GM19438 (cell line): ENCODE results near the gene TLN1.

Experiments
- ATAC-seq: cut with Tn5 transposase; IDR thresholded peaks from one replicate; pipeline ENCODE4 v1.9.1; 2021; ENCODE audit warnings: low read depth; ENCODE audit not compliant: unreplicated experiment

TLN1 gene

DNA sequence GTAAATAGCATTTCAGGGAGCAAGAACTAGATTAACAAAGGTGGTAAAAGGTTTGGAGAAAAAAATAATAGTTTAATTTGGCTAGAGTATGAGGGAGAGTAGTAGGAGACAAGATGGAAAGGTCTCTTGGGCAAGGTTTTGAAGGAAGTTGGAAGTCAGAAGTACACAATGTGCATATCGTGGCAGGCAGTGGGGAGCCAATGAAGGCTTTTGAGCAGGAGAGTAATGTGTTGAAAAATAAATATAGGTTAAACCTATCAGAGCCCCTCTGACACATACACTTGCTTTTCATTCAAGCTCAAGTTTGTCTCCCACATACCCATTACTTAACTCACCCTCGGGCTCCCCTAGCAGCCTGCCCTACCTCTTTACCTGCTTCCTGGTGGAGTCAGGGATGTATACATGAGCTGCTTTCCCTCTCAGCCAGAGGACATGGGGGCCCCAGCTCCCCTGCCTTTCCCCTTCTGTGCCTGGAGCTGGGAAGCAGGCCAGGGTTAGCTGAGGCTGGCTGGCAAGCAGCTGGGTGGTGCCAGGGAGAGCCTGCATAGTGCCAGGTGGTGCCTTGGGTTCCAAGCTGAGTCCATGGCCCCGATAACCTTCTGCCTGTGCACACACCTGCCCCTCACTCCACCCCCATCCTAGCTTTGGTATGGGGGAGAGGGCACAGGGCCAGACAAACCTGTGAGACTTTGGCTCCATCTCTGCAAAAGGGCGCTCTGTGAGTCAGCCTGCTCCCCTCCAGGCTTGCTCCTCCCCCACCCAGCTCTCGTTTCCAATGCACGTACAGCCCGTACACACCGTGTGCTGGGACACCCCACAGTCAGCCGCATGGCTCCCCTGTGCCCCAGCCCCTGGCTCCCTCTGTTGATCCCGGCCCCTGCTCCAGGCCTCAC lies 58.6 kb downstream of the TLN1 start, which contains the start of gene CA9:
Gene CA9, plus strand, starts transcription at position 797 of the 893 bp plus-strand sequence. Its CDS starts 32 bp downstream, at position 829.
- no peak for ATAC-seq

DNA sequence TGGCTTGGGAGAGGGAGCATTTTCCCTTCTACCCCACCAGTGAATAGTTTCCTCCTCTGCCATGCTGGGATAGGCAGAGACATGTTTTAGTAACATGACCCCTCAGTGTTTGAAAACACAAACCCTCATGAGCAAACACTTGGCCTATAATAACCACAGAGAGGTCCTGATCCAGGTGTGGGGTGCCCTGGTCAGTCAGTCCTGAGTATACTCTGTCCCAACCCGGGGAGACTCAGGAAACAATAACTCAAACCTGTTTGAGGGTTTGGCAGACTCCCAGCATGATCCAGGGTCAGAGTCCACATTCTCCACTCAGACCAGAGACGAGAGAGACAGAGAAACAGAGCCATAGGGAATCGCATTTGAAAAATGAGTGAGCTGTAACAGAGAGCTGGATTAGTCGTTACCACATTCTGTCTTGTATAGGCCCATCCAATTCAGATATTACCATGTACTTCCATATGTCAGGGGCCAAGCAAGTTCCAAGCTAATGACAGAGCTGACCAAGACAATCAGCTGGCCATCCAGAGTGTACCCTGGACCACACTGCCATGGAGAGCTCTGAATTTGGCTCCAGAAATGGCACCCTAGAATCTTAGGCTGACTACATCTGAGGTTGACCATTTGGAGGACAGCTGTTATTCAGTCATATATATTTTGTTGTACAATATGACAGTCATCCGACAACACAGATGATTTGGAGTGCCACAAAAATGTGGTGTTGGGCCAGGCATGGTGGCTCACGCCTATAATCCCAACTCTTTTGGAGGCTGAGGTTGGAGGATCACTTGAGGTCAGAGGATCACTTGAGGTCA lies 62.5 kb downstream of the TLN1 start:
- no peak for ATAC-seq

DNA sequence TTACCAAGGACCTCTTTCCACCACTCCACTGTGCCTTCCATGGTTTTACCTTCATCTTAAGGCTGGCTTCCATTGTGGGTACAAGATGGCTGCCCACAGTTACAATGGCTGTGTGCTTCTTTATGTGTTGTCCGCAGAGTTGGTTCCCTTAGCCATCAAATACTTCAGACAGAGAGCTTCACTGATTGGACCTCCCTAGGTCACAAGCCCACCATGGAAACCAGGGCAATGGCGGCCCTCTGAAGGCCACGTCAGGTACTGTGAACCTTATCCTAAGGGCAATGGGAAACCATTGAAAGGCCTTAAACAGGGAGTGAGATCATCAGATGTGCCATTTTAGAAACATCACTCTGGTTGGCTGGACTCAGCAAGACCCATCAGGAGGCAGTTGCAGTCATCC lies 64.1 kb downstream of the TLN1 start:
- ATAC-seq, result no peak

DNA sequence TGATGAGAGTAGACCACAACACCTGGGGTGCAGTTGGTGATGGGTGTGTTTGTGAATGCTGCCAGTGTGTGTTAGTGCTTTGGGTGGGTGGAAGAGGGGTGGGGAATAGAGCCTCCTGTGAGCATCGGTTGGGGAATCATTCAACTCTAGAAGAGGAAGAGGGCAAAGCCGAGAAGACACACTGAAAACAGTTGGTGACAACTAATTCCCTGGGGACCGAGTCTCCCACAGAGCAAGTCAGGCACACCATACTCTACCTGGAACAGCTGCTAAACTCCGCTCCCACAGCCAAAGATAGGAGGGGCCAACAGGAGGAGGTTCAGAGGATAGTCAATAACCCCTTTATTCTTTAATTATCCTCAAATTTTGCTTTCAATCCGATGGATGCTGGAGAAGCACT lies 65.4 kb downstream of the TLN1 start:
- no peak for ATAC-seq

DNA sequence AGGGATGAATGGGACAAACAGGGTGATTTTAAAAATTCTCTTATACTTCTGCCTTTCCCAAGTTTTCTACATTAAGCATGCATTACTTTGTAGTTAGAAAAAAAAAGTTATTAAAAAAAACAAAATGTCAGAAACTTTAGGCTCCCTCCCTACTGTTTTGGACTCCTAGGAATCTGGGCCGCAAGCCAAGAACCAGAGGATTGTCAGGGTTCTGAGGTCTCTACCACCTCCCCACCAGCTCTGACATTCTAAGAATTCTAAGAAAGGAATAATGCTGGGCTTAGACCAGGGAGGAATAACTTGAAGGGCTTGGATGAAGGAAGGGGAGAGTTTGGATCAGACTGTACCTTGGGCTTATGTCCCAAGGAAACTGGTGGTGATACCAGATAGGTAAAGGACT lies 66.0 kb downstream of the TLN1 start:
- ATAC-seq, result no peak

DNA sequence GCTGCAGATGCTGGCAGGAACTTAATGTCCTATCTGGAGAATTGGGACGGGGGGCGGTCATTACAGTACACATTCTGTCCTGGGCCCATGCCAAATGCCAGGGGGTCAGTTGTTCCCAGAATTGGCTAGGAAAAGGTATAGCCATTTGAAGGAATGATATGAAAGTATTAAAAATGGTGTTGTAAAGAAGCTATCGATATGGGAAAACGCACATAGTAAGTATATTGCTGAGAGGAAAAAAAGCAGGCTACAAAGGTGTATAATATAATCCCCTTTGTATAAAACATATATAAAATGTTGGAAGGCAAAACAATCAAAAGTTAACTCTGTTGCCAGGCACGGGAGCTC lies 66.5 kb downstream of the TLN1 start:
- ATAC-seq, result no peak

DNA sequence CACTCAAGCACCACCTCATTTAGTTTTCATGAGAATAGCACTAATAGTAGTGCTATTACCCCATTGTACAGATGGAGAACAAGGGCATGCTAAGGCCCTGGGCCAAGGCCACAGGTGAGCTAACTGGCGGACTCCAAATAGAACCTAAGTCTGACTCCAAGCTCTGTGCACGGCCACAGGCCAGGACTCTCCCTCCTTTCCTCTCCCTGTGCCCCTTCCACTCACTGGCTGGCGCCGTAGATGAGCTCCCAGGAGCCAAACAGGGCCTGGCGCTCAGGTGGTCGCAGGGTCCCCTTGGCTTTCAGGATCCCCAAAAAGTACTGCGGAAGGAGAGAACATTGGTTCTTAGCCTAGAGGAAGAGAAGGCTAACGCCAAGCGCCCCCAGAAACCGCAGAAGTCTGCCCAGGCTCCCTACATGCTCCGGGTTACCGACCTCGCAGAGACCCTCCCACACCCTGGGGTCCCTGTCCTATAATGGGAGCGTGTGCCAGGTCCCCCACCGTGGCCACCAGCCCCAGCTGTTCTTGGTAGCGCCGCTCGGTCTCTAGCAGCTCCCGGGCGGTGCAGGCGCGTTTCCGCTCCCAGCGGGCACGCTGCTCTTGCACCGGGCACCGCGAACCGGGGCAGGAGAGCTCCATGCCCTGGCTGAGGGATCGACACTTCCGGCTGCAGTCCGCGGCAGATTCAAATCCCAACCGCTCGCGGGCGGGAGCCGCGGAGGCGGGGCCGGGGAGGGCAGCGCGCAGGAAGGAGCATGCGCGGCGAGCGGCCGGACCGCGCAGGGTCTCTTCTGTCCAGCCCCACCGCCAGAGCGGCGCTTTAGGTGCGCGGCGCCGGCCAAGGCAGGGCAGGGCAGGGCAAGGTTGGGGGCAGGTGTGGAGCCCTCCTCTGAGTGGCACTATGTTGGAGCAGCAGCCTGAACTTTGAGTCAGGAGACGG lies 67.2 kb downstream of the TLN1 start, which contains the start of gene ARHGEF39:
Gene ARHGEF39, minus strand, starts transcription at position 665 of the 940 bp plus-strand sequence. Its CDS starts 26 bp downstream, at position 639.
- ATAC-seq, result peak; percentile 74

DNA sequence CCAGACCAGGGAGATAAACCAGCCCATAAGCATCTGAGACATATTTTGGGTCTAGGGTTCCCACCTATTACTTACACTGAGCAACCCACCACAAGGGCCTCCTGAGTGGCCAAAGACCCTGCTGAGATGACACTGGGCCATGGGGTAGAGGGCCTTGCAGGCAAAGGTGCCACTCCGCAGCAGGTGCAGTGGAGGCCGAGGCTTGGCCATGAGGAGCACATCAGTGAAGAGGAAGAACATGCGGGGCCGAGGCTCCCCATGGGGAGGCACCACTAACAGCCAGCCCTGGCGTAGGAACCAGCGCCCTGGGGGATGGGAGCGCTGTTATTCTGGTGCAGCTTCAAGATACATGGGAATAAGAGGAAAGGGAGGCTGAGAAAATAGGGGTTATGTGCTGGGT lies 69.6 kb downstream of the TLN1 start:
- ATAC-seq, result no peak

DNA sequence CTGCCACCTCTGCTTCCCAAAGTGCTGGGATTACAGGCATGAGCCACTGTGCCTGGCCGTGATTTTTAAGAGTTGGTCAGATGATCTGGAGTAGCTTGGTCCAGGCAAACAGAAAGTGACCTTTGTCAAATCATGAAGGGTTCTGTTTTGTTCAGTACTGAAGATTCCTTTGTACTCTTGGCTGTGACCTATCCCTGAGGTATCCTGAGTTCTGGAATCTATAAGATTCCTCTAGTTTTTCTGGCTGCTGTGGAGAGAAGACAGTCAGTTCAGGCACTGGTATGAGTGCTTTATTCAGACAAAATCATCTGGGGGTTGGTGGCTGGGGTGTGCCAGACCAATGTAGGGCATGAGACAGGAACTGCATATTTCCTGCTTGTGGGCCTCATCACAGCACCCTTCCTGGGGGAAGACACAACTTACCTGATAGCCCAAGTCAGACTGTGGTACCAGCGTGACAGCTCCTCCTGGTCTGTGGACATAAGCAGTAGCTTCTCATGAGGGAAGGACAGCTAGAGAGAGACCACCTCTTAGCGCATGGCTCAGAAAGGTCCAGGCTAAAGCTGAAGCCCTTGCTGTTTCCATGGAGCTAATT lies 70.1 kb downstream of the TLN1 start:
- ATAC-seq, result no peak

DNA sequence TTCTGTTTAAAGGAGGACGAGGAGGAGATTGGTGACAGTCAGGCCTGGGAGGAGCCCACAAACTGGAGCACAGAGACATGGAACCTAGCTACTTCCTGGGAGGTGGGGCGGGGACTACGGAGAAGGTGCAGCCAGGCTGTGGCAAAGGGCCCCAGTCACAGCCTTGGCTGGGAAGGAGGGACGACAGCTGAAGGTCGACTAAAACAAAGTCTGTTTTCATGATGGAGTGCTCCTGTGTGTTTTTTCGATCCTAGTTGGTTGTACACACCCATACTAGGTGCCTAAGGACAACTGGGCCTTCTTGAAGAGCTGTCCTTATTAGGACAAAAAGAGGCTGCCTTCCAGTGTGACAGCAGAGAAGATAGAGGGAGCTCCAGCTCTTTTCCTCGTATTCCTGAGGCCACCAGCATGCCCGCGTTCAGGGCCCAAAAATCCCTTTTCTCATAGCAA lies 71.0 kb downstream of the TLN1 start:
- no peak for ATAC-seq

DNA sequence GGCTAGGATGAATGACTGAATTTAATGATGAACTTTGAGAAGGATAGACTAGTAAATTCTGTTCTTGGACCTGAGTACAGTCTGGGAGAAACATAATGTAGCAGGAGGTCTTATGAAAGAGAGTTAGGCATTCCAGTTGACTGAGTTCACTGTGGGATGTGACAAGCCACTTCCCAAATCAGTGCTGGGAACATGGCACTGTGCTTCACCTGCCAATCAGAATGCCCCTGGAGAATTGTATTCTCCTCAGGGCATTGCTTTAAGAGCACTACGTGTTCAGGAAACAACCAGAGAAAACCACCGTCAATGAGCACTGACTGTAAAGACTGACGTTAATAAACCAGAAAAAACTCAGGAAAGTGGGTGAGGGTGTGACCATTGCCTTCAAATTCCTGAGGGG lies 72.7 kb downstream of the TLN1 start:
- ATAC-seq, result no peak

DNA sequence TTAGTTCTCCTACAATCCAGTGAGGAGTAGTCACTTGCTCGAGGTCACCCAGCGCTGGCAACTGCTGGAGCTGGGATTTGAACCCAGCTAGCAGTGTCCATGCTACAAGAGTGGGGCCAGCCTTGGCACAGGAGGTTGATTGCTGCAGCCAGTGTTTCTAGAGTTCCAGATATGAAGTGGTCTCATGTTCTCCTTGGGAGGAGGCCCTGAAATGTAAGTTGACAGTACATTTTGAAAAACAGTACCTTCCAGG lies 73.1 kb downstream of the TLN1 start:
- no peak for ATAC-seq

DNA sequence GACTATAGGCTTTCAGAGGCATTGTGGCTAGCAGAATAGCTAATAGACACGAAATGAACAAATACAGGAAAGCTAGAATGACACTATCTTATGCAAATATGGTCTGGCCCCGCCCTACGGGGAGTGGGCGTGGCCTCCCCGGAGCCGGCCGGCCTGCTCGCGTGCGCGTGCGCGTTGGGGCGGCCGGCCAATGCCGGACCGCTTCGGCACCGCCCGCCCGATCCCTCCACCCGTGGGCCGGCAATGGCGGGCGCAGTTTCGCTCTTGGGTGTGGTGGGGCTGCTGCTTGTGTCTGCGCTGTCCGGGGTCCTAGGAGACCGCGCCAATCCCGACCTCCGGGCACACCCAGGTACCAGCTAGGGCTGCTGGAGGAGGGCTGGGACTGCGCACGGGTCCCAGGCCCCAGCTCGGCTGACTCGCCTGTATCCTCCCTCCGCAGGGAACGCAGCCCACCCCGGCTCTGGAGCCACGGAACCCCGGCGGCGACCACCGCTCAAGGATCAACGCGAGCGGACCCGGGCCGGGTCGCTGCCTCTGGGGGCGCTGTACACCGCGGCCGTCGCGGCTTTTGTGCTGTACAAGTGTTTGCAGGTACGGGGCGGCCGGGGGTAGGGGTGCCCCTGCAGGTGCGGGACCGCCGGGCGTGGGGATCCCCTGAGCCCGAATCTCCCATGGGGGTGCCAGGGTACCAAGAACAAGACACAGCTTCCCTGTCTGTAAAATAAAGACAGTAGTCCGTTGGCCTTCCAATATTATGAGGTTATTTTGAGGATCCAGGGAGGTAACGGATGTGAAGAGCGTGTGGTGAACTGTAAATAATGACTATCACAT lies 73.6 kb downstream of the TLN1 start, which contains the start of gene CCDC107:
Gene CCDC107, plus strand, starts transcription at position 156 of the 831 bp plus-strand sequence. Its CDS starts 88 bp downstream, at position 244.
- peak; percentile 64 for ATAC-seq

DNA sequence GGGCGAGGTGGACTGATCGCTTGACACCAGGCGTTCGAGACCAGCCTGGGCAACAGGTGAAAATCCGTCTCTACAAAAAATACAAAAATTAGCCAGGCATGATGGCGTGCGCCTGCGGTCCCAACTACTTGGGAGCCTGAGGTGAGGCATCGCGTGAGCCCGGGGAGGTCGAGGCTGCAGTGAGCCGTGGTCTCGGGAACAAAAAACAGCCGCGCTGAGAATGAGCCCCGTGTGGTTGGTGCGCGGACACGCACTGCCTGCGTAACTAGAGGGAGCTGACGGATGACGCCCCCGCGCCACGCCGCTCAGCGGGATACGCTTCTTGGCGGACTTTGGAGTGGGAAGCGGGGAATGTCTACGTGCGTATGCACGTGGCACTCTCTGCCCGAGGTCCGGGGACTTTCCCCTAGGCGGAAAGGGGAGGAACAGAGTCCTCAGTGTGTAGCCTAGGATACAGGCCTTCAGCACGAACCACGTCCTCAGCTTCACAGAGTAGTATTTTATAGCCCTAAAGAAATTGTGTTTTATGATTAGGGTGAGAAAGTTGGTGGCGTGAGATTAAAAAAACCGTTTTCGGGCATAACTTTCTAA lies 74.4 kb downstream of the TLN1 start, which contains the start of gene RMRP:
Gene RMRP, minus strand, starts transcription at position 474 of the 591 bp plus-strand sequence.
- ATAC-seq, result peak; percentile 79

DNA sequence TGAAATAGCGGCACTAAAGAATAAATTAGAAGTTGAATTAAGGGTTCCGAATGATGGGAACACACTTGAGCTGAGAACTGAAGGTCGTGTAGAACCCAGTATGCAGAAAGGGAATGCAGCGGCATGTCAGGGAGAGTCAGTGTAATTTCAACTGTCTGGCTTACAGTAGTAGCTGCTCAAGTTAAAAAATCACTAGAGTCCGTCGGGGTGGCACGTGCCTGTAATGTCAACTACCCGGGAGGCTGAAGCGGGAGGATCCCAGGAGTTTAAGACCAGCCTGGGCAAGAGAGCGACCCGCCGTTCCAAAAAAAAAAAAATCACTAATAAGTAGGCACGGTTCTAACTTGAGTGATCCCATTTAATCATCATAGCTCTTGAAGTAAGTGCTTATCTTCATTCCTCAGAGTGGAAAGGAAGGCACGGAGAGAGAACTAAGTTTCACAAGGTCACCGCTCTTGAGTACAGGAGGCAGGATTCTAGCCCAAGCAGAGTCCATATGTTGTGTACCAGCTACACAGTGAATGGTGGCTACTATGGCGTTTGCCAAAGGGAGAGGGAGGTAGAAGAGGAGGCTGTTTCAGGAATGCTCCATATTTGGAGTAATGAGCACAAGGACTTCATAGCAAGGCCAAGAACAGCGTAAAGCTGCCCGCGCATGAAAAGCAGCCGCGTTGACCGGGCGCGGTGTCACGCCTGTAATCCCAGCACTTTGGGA lies 75.0 kb downstream of the TLN1 start:
- no peak for ATAC-seq

DNA sequence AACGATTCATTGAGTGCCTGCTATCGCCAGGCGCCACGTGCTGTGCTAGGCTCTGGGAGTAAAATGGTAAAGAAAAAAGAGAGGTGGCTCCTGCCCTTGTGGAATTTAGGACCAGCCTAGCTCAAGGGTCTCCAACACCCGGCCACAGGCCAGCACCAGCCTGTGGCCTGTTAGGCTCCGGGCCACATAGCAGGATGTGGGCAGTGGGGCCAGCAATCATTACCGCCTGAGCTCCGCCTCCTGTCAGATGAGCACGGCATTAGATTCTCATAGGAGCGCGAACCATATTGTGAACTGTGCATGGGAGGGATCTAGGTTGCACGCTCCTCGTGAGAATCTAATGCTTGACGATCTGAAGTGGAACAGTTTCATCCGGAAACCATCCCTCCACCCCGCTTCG lies 75.6 kb downstream of the TLN1 start:
- ATAC-seq, result no peak

DNA sequence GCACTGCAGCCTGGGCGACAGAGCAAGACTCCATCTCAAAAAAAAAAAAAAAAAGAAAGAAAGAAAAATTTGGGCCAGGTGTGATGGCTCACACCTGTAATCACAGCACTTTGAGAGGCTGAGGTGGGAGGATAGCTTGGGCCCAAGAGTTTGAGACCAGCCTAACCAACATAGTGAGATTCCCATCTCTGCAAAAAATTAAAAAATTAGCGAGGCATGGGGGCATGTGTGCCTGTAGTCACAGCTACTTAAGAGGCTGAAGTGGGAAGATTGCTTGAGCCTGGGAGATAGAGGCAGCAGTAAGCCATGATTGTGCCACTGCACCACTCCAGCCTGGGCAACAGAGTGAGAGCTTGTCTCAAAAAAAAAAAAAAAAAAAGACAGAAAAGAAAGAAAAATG lies 78.4 kb downstream of the TLN1 start:
- ATAC-seq, result no peak

DNA sequence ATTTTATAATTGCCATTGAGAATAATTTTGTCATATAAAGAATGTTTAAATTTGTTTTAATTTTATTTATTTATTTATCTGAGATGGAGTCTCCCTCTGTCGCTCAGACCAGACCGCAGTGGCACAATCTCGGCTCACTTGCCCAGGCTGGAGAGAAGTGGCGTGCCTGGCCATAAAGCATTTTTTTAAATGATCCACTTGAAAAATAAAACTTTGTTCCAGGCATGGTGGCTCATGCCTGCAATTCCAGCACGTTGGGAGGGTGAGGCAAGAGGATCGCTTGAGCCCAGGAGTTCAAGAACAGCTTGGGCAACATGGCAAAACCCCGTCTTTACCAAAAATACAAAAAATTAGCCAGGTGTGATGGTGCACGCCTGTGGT lies 79.2 kb downstream of the TLN1 start:
- ATAC-seq, result no peak
